DOHH2 (cell line): ENCODE data around the gene CBX5.
A peak's percentile ranks its signal among the peaks of the same experiment; 100 is the strongest.

Experiments
- H3F3A ChIP-seq: fragments of 200-600 bp; sonication (generic), shearing (Covaris generic); 2 replicates; pipeline ENCODE4 v1.6.0; 2016; ENCODE audit warnings: antibody characterized with exemption, mild to moderate bottlenecking; ENCODE audit not compliant: control insufficient read depth, insufficient read depth
- H3K27ac ChIP-seq: fragments of 200-600 bp; sonication (generic); 2 replicates; pipeline ENCODE4 v1.5.1; 2014; ENCODE audit warnings: low read depth, mild to moderate bottlenecking, low read length, moderate library complexity
- H3K27me3 ChIP-seq: fragments of 200-600 bp; sonication (generic); 2 replicates; pipeline ENCODE4 v1.6.1; 2014; ENCODE audit warnings: mild to moderate bottlenecking, low read length, mixed read lengths; ENCODE audit not compliant: control insufficient read depth
- H3K36me3 ChIP-seq: fragments of 200-600 bp; sonication (generic); 2 replicates; pipeline ENCODE4 v1.6.1; 2014; ENCODE audit warnings: mild to moderate bottlenecking, low read length, moderate library complexity, mixed read lengths; ENCODE audit not compliant: control insufficient read depth
- H3K4me1 ChIP-seq: fragments of 200-600 bp; sonication (generic); 2 replicates; pipeline ENCODE4 v1.6.1; 2014; ENCODE audit warnings: mild to moderate bottlenecking, low read length, mixed read lengths; ENCODE audit not compliant: control insufficient read depth
- H3K4me2 ChIP-seq: fragments of 200-600 bp; sonication (generic); 2 replicates; pipeline ENCODE4 v1.6.0; 2014; ENCODE audit warnings: mild to moderate bottlenecking, low read length, moderate library complexity
- H3K4me3 ChIP-seq: fragments of 200-600 bp; sonication (generic); 2 replicates; pipeline ENCODE4 v1.5.1; 2014; ENCODE audit warnings: mild to moderate bottlenecking, low read length, mixed read lengths
- H3K79me2 ChIP-seq: fragments of 200-600 bp; sonication (generic); 2 replicates; pipeline ENCODE4 v1.6.1; 2014; ENCODE audit warnings: mild to moderate bottlenecking, low read length, mixed read lengths; ENCODE audit not compliant: control insufficient read depth
- H3K9me2 ChIP-seq: fragments of 200-600 bp; sonication (generic); replicated peaks from 2 replicates; pipeline ENCODE4 v1.6.1; 2014; ENCODE audit warnings: mild to moderate bottlenecking, low read length, mixed read lengths; ENCODE audit not compliant: control insufficient read depth
- H3K9me3 ChIP-seq: fragments of 200-600 bp; sonication (generic); 2 replicates; pipeline ENCODE4 v1.6.1; 2014; ENCODE audit warnings: antibody characterized with exemption, low read length, mixed read lengths; ENCODE audit not compliant: control insufficient read depth, insufficient read depth
- H4K20me1 ChIP-seq: fragments of 200-600 bp; sonication (generic); 2 replicates; pipeline ENCODE4 v1.6.0; 2014; ENCODE audit warnings: low read depth, mild to moderate bottlenecking, antibody characterized with exemption, low read length, moderate library complexity; ENCODE audit not compliant: control insufficient read depth, insufficient read depth
- EZH2phosphoT487 ChIP-seq: fragments of 200-600 bp; sonication (generic); IDR thresholded peaks from 2 replicates; pipeline ENCODE4 v1.6.1; 2017; ENCODE audit warnings: borderline replicate concordance, mild to moderate bottlenecking, antibody characterized with exemption, low read length, moderate library complexity, mixed read lengths
- TF ChIP-seq, protein P1 (sequence below): fragments of 200-600 bp; sonication (generic); IDR thresholded peaks from one replicate; pipeline ENCODE4 v1.5.1; 2014; ENCODE audit warnings: antibody characterized with exemption, mild to moderate bottlenecking, low read depth, low read length; ENCODE audit not compliant: poor library complexity, severe bottlenecking

The CBX5 gene

DNA sequence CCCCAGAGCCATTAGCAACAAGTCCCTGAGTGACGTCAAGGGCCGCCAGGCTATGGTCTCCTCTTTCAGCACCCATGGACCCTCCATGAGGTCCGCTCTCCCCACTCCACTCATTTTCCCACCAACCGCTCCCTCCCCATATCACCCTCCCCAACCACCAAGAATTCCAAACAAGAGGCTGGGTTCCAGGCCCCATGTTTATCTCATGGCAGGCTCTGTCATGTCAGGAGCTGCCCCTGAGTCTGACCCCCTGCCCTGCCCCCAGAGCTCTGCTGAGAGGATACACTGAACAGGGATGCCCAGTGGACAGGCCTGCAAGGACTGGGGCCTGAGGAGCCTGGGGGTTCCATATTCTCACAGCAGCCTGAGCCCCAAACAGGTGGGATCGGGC, 69.5 kb downstream of the CBX5 start:
- Histone ChIP-seq H3K4me2 (no peak overlapping the region), H3K27ac (no peak overlapping the region), H3K4me1 (peaks cover 30% of the 10 kb centered on the region), H3K27me3 (peaks cover 13% of the 10 kb centered on the region), H3K79me2 (no peaks in the 10 kb centered on the region), H3K4me3 (no peak overlapping the region), H3K36me3 (no peaks in the 10 kb centered on the region), H3F3A (peaks cover 6% of the 10 kb centered on the region), H3K9me3 (no peaks in the 10 kb centered on the region), H4K20me1 (no peaks in the 10 kb centered on the region), H3K9me2 (no peaks in the 10 kb centered on the region)
- TF ChIP-seq, protein P1, sequence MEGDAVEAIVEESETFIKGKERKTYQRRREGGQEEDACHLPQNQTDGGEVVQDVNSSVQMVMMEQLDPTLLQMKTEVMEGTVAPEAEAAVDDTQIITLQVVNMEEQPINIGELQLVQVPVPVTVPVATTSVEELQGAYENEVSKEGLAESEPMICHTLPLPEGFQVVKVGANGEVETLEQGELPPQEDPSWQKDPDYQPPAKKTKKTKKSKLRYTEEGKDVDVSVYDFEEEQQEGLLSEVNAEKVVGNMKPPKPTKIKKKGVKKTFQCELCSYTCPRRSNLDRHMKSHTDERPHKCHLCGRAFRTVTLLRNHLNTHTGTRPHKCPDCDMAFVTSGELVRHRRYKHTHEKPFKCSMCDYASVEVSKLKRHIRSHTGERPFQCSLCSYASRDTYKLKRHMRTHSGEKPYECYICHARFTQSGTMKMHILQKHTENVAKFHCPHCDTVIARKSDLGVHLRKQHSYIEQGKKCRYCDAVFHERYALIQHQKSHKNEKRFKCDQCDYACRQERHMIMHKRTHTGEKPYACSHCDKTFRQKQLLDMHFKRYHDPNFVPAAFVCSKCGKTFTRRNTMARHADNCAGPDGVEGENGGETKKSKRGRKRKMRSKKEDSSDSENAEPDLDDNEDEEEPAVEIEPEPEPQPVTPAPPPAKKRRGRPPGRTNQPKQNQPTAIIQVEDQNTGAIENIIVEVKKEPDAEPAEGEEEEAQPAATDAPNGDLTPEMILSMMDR = no peak
- TF ChIP-seq EZH2phosphoT487 = no peak

DNA sequence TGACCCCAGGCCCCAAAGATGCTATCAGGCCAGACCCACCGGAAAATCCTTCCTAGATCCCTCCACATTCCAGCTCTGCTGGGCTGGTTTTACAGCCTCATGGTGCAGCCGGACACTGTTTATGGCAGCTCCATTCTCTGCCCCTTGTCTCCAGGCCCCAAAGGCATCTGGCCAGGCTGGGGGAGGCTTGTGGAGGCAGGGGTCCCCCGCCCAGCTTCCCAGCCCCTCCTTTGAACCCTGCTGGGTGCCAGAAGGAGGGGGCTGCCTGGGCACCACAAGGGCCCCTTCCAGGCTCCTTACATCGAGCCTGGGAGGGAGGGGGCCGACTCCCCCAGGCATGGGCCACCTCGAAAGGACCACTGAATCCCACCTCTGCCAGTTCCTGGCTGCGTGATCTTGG, 71.3 kb downstream of the CBX5 start:
- Histone ChIP-seq H3K27me3 (peaks cover 18% of the 10 kb centered on the region), H3K4me3 (no peak overlapping the region), H3K9me2 (no peaks in the 10 kb centered on the region), H3K9me3 (no peaks in the 10 kb centered on the region), H3F3A (peaks cover 4% of the 10 kb centered on the region), H4K20me1 (no peaks in the 10 kb centered on the region), H3K4me1 (peaks cover 18% of the 10 kb centered on the region), H3K27ac (no peak overlapping the region), H3K36me3 (no peaks in the 10 kb centered on the region), H3K79me2 (no peaks in the 10 kb centered on the region), H3K4me2 (no peak overlapping the region)
- TF ChIP-seq, protein P1 = no peak
- TF ChIP-seq EZH2phosphoT487 = no peak

DNA sequence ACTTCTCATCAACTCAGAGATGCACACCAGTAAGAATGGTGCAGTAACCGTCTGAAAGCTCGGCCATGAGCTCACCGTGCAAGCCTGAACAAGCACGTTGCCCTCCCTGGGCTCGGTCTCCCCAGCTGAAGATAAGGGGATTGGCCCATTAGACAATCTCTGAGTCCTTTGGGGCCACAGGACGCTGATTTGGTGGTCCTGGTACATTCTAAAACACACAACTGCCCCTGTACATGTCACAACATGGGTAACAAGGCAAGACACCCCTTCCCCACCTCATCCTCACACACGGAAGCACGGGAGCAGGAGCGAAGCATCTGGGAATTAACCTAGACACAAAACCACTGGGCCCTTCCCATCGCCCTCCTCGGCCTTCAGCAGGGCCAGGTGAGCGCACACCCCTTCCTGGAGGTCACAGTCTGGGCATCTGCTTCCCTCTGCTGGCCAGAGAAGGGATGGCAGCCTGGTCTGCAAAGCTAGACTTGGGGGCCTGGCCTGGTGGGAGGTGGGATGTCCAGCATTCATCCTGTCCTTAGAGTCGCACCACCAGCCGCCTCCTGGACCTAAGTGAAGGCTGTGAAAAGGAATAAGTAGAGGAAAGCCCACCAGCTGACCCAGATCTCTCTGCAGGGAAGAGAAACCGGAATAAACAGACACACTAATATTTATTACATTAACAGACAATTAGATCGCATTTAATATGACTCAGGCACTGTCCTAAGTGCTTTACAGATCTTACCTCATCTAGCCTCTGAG, 72.2 kb downstream of the CBX5 start:
- no peak overlapping the region for H3K27ac ChIP-seq
- no peaks in the 10 kb centered on the region for H3K9me2 ChIP-seq
- no peak overlapping the region for H3K4me3 ChIP-seq
- peaks cover 18% of the 10 kb centered on the region for H3K27me3 ChIP-seq
- no peaks in the 10 kb centered on the region for H3K9me3 ChIP-seq
- no peaks in the 10 kb centered on the region for H3K79me2 ChIP-seq
- no peaks in the 10 kb centered on the region for H4K20me1 ChIP-seq
- no peak for TF ChIP-seq EZH2phosphoT487
- TF ChIP-seq, protein P1 = peak; percentile 96
- H3K36me3 ChIP-seq = no peaks in the 10 kb centered on the region
- H3K4me2 ChIP-seq = peak overlapping the region; percentile 21
- H3K4me1 ChIP-seq = peaks cover 18% of the 10 kb centered on the region
- peaks cover 4% of the 10 kb centered on the region for H3F3A ChIP-seq
